HG02970 (cell line): ENCODE results near the gene POLDIP2.

ENCODE experiments used
- ATAC-seq: cut with Tn5 transposase; IDR thresholded peaks from one replicate; pipeline ENCODE4 v1.9.1; 2021; ENCODE audit warnings: mild to moderate bottlenecking, moderate library complexity, moderate number of reproducible peaks; ENCODE audit not compliant: unreplicated experiment, low FRiP score

The POLDIP2 gene

DNA sequence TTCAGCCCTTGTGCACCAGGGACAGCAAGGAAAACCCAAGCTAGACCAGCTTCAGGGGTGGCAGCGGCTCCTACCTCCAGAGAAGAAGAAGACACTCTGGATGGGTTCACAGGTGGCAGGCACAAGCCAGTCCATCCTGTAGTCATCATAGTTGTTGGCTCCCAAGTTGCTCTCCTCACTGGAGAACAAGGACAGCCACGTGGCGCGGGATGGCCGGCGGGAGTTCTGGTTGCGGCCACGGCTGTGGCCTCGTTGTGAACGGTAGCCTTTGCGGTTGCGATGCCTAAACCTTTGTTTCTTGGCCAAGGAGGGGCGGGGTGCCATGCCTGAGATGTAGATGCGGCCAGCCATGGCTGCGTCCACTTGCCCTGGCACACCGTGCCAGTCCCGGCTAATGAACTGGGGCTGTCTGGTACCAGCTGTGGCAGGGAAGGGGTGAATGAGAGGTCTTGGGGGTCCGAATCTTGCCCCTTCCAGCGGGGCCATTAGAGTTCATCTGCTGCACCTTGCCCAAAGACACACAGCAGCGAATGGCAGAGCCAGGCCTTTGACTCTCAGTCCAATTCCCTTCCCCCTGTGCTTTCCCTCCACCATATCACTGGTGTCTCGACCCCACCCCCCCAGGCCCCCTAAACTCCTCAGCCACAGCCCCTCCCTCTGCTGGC lies 10.4 kb upstream of the POLDIP2 start:
- ATAC-seq = no peak

DNA sequence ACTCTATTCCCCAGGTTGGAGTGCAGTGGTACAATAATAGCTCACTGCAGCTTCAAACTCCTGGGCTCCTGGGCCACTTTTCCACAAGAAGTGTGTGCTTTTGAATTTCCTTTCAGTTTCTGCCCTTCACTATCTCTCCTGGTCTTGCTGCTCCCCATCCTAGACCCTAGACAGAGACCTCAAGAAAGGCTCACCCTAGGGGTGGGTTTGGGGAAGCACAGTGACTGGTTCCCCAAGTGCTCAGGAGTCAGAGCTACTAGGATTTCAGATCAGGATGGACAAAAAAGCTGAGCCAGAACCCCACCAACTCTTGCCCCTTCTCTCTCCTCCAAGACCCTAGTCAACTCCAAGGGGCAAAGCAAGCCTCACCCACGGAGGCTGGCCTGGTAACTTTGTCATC lies 9.3 kb upstream of the POLDIP2 start:
- no peak for ATAC-seq

DNA sequence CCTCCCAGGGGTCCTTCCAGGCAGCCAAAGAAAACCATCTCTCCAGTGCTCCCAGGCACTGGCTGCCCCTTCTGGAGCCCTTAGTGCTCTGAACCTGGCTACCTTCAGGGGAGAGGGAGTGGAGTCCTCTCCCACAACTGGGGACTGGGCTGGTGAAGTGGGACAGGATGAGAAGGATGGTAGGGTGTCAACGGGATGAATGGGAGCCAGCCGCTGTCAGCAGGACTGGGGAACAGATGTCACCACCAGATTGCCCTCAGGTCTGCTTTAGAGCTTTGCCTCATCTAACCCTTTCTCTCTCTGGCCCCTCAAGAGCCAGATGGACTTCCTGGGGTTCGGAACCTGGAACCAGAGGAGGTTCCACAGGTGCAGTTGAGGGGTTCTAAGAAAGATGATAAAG lies 8.2 kb upstream of the POLDIP2 start:
- ATAC-seq = no peak

- ATAC-seq = no peak
These were observed 7.5 kb upstream of the POLDIP2 start, which contains the start of gene SEBOX for GRCh38 chr17:28364665-28365363. Gene SEBOX, minus strand, starts transcription at chr17:28365199. Its CDS starts 48 bp downstream, at chr17:28365151.

DNA sequence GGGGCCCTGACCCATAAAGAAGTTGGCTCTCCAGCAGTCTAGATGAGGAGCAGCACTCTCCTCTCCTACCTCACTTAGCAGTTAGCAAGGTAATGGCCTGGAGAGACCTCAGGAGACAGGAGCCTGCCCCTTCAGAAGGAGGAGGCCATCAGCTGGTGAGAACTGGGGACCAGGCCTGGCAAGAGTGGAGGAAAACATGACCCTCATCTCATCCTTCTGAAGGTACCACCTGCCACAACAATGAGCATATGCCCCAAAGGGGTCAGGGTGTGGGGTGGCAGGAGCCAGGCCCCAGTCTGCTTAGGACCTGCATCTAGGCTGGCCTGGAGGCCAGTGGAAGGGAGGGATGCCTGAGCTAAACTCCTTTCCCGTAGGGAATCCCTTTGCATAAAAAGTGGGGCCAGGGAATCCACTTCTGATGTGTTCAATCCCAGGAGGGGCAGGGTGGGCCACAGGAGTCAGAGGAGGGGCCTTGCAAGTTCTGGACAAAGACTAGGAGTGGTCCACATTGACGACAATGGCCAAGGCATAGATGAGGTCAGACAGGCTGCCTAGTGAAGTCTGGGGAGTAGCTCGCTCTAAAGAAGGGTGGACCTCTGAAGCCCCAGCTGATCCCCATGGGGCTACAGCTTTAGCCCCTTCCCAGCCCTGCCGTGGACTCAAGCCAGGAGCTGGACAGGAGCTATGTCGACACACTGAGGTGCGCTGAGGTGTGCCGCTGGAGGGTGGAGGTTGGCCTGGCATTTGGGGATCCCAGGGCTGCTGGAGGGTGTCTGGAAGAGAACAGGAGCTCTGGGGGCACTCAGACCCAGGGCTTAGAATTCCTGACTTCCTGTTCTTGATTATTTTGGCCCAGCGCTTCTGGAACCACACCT lies 6.7 kb upstream of the POLDIP2 start:
- no peak for ATAC-seq

DNA sequence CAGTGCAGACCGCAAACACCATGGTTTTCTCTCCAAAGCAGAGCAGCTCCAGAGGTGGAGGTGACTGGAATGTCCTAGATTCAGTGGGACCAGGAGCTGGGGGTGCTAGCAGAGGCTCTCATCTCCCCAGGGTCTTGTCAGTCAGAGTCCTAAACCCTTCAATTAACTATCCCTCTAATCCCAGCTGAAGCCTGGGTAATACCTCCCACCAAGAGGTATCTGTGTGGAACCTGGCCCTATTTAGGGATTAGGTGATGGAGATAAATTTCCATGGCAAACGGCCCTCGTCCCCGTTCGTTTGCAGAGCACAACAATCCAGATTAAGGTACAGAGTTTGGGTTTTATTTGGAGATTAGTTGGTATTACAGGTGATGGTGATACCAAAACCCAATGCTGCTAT lies 5.9 kb upstream of the POLDIP2 start:
- no peak for ATAC-seq

- ATAC-seq = no peak
These were observed 522 bp upstream of the POLDIP2 start for GRCh38 chr17:28357901-28358197.

- no peak for ATAC-seq
These were observed 7.1 kb downstream of the POLDIP2 start for GRCh38 chr17:28350271-28350670.

DNA sequence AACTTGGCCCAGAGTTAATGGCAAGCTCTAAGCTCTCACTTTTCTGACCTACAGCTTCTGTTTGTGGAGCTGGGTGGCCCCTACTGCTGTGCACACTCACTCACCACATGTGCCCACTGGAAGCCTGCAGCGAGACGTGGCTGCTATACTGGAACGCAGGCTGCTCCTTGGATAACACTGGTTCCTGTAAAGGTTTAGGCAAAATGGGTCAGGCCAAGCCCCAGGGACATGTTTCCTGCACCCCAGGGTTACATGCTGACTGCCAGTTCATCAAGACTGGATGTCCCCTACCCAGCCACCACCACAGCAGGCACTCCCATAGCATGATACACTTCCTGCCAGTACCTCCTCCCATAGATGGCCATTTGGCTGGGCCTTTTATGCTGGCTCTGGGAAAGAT lies 8.3 kb downstream of the POLDIP2 start:
- ATAC-seq = no peak

GRCh38 chr17:28347261-28347891 lies 10.0 kb downstream of the POLDIP2 start:
- ATAC-seq = no peak

DNA sequence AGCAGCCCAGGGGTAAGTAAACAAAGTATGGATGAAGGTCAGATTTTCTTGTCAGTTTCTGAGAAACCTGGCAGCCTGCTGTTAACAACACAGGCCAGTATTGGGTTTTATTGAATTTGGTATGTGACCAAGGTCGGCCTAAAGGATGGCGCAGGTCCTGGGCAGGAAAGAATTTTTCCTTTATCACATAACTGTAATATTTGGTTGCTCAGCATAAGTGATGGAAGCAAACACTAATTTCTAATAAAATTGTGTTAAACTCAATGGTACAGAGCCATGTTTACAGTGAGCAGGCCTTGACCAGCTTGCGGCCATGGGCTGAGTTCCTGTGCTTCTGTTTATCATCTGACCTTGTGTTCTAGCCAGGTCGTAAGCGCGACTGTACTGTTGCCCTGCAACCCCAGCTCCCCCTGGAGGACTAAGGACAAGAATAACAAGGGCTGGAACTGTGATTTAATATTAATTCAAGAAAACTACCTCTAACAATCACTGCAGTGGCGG lies 10.5 kb downstream of the POLDIP2 start:
- ATAC-seq = no peak

DNA sequence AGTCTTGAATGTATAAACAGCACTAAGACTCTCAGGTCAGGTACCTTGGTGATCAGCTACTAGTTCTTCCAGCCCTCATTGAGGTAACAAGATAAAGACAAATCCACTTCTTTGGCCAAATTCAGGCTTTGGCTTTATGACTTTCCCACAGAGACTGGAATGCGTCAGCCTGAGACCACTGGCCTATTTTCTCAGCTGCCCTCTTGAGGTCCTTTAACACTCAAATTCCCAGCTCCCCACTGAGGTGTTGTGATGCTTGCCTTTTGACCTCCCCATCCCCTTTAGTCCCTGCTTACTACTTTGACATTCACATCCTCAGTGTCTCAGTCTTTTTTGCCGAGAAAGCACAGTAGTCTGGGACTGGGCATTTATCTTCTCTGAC lies 11.1 kb downstream of the POLDIP2 start:
- ATAC-seq = no peak

GRCh38 chr17:28345419-28346198 lies 11.7 kb downstream of the POLDIP2 start:
- no peak for ATAC-seq

DNA sequence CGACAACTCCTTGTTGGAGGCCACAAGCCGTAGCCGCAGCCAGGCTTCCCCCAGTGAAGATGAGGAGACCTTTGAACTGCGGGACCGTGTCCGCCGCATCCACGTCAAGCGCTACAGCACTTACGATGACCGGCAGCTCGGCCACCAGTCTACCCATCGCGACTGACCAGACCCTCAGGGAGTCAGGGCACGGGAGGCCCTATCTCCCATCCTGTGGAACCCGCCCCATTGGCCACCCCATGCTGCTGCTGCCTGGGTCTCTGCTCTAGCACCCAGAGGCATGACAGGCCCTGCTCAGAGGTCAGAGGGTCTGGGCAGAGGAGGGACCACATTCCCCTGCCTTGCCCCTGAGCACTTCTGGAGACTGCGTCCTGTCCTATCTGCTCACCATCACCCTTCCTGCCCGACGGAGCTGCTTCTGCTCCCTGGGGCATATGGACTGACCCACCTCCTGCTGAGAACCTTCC lies 12.9 kb downstream of the POLDIP2 start:
- no peak for ATAC-seq

- no peak for ATAC-seq
These were observed 13.3 kb downstream of the POLDIP2 start for GRCh38 chr17:28344011-28344410.

DNA sequence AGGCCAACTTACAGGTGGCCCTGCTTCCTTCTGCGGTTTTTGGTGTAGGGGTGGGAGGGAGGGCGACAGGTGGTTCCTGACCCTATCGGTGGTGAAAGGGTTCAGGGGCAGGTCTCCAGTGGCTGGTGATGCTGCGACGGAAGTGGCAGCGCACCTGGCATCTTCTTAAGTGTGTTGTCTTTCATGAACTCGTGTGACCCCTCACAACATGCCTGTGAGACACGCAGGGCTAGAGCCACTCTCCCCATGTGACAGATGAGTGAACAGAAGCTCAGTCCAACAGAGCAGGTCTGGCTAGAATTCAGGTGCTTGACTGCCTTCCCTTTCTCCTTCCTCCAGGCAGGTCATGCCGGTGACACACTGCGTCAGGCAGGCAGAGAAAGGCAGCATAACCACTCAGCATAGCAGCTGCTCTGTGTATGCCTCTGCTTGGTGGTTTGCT lies 13.8 kb downstream of the POLDIP2 start:
- ATAC-seq = no peak

DNA sequence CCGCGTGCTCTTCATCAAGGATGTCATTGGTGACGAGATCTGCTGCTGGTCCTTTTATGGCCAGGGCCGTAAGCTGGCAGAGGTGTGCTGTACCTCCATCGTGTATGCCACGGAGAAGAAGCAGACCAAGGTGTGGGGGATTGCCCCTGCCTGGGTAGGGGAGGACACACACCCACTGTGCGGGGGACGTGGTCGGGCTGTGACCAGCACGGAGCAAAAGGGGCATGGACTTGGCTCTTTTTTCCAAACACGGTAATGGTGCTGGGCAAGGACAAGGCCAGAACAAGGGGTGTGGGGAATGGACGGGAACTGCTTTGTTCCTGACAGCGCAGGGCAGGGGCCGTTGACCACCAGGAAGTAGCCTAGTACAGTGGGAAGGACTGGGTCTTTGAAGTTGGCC lies 15.0 kb downstream of the POLDIP2 start:
- no peak for ATAC-seq

DNA sequence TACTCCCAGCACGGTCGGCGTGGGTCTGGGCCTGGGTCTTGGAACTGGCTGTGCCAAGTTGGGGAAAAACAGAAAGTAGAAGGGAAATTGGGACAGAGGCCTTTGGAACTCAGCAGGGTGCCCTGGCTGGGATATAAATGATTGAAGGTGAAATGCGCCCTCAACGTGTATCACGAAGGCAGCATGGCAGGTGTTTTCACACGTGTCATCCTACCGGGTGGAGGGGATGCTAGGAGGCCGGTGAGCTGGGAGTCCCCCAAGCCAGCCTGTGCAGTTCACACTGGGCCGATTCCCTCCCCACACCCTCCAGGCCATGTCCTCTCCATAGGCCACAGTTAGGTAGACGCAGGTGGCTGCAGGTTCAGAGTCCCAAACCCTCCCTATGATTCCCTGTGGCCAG lies 15.8 kb downstream of the POLDIP2 start:
- ATAC-seq = no peak

- ATAC-seq = no peak
These were observed 17.0 kb downstream of the POLDIP2 start for GRCh38 chr17:28340374-28340773.

DNA sequence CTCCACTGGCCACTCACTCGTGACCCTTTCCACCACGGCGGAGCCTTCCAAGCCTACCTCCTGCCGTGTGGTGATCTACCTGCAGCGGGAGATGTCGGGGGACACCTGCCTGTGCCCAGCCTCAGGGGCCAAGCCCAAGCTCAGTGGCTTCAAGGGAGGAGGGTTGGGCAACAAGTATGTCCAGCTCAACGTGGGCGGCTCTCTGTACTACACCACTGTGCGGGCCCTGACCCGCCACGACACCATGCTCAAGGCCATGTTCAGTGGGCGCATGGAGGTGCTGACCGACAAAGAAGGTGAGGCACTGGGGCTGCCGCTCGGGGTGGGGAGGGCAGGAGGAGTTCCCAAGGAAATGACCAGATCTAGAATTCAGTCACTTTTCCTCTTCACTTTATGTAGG lies 17.9 kb downstream of the POLDIP2 start:
- ATAC-seq = no peak
